Hepatocyte (in vitro differentiated cells): ENCODE measurements around the gene NRCAM.

ENCODE experiments used
- EZH2 ChIP-seq: fragments of 200-600 bp; sonication (generic); IDR thresholded peaks from 2 replicates; pipeline ENCODE4 v1.6.1; 2016; ENCODE audit warnings: antibody characterized with exemption, mild to moderate bottlenecking, borderline replicate concordance
- TF ChIP-seq, protein P1 (sequence below): fragments of 200-600 bp; sonication (generic); IDR thresholded peaks from 2 replicates; pipeline ENCODE4 v1.5.1; 2016; ENCODE audit warnings: antibody characterized with exemption, mild to moderate bottlenecking; ENCODE audit not compliant: poor library complexity

DNA sequence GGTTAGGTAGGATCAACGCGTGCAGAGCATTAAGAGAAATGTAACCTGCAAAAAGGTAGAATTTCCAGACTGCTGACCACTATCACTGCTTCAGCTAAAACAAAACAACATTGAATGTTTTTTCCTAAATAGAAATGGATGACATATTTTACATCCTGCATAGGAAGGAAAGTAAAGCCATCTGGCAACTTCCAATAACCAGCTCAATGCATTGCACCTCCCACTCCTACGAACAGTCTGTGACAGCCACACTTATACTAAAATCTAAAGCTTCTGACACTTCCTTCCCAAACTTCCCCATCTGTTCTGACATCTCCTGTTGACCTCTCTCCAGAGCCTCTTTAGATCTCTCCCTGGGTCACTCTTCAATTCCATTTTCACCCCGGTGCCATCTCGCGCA is 47.1 kb downstream of the NRCAM start:
- TF ChIP-seq, protein P1, sequence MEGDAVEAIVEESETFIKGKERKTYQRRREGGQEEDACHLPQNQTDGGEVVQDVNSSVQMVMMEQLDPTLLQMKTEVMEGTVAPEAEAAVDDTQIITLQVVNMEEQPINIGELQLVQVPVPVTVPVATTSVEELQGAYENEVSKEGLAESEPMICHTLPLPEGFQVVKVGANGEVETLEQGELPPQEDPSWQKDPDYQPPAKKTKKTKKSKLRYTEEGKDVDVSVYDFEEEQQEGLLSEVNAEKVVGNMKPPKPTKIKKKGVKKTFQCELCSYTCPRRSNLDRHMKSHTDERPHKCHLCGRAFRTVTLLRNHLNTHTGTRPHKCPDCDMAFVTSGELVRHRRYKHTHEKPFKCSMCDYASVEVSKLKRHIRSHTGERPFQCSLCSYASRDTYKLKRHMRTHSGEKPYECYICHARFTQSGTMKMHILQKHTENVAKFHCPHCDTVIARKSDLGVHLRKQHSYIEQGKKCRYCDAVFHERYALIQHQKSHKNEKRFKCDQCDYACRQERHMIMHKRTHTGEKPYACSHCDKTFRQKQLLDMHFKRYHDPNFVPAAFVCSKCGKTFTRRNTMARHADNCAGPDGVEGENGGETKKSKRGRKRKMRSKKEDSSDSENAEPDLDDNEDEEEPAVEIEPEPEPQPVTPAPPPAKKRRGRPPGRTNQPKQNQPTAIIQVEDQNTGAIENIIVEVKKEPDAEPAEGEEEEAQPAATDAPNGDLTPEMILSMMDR, result no peak
- TF ChIP-seq EZH2, result no peak
